ENCODE measurements around the gene DNAJC30. TPM values are rescaled to one million over a fixed set of nuclear protein-coding genes. Genes with fewer than 3 reads are reported as not detected.
"Not testable (repeated sequence)": the region's sequence is repeated elsewhere in the genome, so short reads cannot be mapped to it uniquely, and the experiment has no call there.

DNAJC30 gene
- total RNA-seq: 1.7 and 2.4 TPM in 2 replicates

DNA sequence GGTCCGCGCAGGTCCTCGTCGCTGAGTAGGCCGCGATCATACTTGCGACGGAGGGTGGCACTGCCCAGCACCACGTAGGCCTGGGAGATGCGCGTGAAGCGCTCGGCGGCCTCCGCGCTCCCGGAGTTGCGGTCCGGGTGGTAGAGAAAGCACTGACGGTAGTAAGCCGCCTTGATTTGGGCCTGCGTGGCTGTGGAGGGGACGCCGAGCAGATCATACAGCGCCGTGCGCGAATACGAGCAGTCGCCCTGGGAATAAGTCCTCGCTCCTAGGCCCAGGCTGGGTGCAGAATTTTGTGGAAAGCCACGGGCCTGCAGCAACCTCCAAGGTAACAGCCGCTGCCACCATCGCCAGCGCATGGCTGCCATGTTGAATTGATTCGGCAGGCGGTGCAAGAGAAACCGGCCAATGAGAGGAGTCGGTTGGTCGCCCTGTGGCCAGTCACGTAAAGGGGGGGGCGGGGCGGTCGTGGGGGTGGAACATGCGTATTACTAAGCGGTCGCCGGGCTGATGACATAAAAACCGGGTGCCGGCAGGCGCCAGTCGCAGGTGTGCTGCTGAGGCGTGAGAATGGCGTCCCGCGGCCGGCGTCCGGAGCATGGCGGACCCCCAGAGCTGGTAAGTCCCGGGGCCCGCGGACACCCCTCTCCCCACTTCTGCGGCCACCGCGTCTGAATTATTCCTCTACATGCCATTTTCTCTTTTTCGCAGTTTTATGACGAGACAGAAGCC is at the start of gene DNAJC30, which contains the start of gene BUD23:
TSS of gene DNAJC30 (minus strand) at position 398 of the 732 bp plus-strand sequence. CDS start at position 368, 30 bp downstream.
TSS of gene BUD23 (plus strand) at position 542 of the 732 bp plus-strand sequence. CDS start at position 571, 29 bp downstream.
- DNase-seq (ENCODE audit: low read depth in 2 of 2): peak; percentile 97 to 98

DNA sequence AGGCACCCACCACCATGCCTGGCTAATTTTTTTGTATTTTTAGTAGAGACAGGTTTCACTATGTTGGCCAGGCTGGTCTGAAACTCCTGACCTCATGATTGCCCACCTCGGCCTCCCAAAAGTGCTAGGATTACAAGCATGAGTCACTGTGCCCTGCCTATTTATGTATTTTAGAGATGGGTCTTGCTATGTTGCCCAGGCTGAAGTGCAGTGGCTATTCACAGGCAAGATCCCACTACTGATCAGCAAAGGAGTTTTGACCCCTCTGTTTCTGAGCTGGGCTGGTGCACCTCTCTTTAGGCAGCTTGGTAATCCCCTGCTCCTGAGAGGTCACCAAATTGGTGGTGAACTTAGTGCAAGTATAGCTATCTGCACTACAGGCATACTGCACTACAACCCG is 49.1 kb upstream of the DNAJC30 start:
- DNase-seq (ENCODE audit: low read depth in 2 of 2): no peak

DNA sequence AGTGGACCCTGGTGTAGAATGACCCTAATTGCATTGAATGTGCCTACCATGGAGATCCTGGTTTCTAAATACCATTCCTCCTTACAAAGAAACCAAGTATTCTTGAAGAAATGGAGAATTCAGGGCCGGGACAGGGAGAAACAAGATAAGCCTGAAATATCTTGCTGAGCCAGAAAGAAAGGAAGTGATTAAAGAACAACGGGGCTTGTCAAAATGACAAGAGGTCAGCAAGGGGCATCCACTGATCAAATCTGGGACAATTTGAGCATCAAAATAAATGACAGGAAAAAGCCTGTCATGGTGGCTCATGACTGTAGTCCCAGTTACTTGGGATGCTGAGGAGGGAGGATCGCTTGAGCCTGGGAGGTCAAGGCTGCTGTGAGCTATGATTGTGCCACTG is 47.2 kb upstream of the DNAJC30 start:
- no peak for DNase-seq (ENCODE audit: low read depth in 2 of 2)

DNA sequence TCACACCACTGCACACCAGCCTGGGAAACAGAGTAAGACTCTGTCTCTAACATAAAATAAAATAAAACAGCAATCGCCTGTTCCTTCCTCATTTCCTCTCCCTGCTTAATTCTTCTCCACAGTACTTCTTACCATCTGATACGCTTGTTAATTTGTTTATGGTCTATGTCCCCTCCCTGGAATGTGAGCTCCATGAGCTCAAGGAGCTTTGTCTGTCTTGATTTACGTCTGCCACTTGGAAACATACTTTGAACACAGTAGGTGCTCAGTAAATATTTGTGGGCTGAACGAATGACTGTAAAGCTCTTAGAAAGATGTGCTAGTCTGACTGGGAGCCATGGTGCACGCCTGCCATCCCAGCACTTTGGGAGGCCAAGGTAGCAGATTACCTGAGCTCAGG is 45.3 kb upstream of the DNAJC30 start:
- no peak for DNase-seq (ENCODE audit: low read depth in 2 of 2)

DNA sequence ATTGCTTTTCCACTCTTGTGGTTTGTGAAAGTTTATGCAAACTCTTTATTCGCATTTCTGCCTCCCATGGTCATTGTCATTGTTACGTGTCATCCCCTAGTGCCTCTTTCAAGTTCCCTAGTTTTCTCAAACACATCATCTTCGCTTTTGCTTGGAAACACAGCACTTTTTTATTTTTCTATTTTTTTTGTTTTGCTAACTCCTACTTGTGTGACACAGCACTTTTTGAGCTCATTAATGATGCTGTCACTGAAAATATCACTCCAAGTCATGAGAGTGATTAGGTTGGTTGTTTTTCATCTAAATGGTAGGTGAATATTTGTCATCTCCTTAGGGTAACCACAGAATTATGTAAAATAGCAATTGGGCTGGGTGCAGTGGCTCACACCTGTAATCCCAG is 44.7 kb upstream of the DNAJC30 start:
- no peak for DNase-seq (ENCODE audit: low read depth in 2 of 2)

DNA sequence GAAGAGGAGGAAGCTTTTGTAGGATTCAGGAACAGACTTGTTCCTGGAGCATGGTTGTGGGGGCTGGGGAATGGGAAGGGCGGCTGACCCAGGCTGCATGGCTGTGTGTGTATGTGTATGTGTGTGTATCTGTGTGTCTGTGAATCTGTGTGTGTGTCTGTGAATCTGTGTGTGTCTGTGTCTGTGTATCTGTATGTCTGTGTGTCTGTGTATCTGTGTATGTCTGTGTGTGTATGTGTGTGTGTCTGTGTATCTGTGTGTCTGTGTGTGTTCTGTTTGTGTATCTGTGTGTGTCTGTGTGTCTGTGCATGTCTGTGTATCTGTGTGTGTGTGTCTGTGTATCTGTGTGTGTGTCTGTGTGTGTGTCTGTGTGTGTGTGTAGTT is 42.8 kb upstream of the DNAJC30 start:
- no peak for DNase-seq (ENCODE audit: low read depth in 2 of 2)

DNA sequence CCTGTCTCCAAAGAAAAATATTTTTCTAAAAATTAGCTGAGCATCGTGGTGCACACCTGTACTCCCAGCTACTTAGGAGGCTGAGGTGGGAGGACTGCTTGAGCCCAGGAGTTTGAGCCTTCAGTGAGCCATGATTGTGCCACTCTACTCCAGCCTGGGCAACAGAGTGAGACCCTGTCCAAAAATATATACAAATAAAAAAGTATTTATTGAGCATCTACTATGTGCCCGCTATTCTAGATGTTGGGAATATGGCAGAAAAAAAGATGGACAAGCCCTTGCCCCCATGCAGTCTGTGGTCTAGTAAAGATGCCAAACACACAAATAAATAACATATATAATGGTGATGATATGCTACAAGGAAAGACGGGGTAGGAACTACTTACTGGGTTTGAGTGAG is 40.6 kb upstream of the DNAJC30 start:
- DNase-seq (ENCODE audit: low read depth in 2 of 2): no peak

DNA sequence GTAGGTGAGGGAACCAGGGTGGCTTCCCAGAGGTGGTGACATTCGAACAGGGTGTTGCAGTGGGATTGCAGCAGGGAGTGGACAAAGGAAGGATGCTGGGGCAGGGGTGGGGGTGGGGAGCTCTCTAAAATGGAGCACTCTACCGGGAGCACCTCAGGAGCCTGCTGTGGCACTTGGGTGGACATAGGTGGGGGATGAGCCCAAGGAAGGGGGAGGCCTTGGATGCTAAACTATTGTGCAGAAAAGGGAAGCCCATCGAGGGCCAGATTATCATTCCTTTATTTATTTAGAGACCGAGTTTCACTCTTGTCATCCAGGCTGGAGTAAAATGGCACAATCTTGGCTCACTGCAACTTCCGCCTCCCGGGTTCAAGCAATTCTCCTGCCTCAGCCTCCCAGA is 39.5 kb upstream of the DNAJC30 start:
- DNase-seq (ENCODE audit: low read depth in 2 of 2): no peak

DNA sequence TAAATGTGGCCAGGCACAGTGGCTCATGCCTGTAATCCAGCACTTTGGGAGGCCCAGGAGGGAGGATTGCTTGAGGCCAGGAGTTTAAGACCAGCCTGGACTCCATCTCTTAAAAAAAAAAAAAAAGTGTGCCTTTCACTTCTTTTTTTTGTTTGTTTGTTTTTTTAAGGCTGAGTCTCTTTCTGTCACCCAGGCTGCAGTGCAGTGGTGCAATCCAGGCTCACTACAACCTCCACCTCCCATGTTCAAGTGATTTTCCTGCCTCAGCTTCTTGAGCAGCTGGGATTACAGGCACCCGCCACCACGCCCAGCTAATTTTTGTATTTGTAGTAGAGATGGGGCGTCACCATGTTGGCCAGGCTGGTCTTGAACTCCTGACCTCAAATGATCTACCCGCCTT is 38.9 kb upstream of the DNAJC30 start:
- not testable (repeated sequence) for DNase-seq (ENCODE audit: low read depth in 2 of 2)

DNA sequence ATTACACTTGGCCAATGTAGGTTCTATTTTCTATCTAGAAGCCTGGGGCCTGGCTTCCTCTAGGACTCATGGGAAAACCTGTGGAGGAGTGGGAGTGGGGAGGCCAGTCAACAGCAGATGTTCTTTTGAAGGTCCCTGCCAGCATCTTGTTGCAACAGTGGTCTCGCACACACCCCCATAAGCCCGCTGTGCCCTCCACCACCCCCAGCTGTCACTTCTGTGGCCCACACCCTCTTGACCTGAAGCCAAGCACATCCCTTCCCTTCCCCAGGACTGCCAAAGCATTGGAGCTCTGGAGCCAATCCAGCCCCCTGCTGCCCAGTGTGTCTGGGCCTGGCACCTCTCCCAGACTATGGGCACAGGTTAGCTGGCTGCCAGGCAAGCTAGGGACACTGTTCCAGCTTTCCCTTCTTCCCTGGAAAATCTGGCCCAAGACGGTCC is 38.1 kb upstream of the DNAJC30 start:
- DNase-seq (ENCODE audit: low read depth in 2 of 2): no peak

DNA sequence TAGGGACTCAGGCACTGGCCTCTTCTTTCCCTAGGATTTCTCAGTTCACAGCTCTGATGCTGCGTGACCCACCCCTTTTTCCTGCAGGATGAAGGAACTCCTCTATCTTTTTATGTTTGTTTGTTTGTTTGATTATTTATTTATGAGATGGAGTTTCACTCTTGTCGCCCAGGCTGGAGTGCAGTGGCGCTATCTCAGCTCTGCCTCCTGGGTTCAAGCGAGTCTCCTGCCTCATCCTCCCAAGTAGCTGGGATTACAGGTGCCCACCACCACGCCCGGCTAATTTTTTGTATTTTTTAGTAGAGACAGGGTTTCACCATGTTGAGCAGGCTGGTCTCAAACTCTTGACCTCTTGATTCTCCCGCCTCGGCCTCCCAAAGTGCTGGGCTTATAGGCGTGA is 37.2 kb upstream of the DNAJC30 start:
- DNase-seq (ENCODE audit: low read depth in 2 of 2): not testable (repeated sequence)

DNA sequence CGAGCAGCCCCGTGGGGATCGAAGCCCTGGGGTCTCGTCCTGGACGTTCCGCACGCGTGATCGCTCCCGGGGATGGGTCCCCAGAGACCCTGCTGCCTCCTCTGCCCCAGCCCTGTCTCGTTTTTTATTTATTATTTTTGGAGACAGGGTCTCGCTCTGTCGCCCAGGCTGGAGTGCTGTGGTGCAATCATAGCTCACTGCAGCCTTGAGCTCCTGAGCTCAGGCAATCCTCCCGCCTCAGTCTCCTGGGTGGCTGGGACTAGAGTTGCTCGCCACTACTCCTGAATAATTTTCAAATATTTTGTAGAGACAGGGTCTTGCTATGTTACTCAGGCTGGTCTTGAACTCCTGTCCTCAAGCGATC is 36.5 kb upstream of the DNAJC30 start:
- DNase-seq (ENCODE audit: low read depth in 2 of 2): no peak

DNA sequence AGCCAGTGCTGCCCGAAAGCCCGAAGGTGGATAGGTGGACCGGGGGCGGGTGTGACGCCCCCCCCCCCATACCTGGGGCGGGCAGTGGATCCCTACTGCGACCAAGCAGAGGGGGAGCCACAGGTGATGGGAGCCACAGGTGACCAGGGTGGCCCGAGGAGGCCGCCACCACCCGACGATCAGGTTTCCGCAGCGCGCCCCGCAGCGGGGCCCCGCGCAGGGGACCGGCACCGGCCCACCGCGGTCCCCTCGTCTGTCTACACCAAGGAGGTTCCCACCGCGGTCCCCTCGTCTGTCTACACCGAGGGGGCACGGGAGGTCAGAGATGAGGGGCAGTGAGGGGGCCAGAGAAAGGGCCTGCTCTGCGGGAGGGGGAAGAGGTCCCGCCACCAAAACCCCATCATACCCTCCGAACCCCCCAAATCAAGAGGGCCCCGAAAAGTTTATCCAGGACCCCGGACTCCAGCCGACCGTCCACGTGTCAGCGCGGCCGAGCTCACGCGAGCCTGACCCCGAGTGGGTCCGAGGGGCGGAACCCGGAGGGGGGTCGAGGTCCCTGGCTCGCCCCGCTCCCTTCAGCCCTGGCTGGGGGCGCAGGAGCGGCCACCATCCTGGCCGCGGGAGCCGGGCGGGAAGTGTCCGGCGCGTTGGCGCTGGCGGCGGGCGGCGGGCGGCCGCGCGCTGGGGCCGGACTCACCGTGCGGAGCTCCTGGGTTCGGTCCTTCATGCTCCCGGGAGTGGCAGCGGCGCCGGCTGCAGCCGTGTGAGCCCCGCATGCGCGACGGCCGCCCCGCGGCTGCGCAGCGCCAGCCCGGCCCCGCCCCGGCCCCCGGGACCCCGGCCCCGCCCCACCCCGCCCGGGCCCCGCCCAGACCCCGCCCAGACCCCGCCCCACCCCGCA is 35.9 kb upstream of the DNAJC30 start, which contains the start of gene STX1A:
TSS of gene STX1A (minus strand) at position 765 of the 901 bp plus-strand sequence. CDS start at position 727, 38 bp downstream.
- DNase-seq (ENCODE audit: low read depth in 2 of 2): peak; percentile 76 to 80

DNA sequence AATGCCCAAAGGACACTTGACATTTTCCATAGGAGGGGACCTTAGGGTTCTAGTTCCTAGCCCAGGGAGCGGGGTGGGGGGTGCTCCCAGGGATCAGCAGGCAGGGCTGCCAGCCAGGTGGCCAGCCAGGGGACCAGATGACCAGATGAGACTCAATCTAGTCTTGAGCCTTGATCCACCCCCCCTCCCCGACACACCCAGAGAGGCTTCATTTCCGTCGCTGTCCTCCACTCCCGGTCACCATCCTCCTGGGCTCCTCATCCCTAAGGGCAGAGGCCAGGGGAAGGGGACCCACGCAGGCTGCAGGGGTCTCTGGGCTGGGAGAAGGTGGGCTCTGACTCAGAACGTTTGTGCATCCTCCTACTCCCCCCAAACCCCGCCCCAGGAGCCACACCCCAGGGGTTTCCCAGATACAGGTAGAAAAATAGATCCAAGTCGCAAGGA is 35.2 kb upstream of the DNAJC30 start:
- DNase-seq (ENCODE audit: low read depth in 2 of 2): no peak

DNA sequence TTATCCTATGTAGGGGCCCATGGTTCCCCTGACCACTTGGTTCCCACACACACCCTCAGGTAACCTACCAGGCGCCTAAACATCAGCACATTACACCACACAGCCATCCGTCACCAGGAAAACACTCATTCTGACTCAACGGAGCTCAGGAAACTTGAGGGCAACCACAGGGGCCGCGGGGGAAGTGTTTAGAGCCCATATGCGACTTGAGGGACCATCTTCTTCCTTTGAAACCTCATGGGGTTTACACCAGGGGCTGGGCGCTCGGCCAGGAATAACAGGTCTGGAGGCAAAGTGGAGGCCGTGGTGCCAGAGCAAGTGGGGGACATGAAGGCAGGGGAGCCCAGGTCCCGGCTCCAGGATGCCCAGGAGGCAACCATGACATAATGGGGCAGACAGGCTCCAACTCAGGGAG is 34.7 kb upstream of the DNAJC30 start:
- peak; percentile 80 to 99 for DNase-seq (ENCODE audit: low read depth in 2 of 2)

DNA sequence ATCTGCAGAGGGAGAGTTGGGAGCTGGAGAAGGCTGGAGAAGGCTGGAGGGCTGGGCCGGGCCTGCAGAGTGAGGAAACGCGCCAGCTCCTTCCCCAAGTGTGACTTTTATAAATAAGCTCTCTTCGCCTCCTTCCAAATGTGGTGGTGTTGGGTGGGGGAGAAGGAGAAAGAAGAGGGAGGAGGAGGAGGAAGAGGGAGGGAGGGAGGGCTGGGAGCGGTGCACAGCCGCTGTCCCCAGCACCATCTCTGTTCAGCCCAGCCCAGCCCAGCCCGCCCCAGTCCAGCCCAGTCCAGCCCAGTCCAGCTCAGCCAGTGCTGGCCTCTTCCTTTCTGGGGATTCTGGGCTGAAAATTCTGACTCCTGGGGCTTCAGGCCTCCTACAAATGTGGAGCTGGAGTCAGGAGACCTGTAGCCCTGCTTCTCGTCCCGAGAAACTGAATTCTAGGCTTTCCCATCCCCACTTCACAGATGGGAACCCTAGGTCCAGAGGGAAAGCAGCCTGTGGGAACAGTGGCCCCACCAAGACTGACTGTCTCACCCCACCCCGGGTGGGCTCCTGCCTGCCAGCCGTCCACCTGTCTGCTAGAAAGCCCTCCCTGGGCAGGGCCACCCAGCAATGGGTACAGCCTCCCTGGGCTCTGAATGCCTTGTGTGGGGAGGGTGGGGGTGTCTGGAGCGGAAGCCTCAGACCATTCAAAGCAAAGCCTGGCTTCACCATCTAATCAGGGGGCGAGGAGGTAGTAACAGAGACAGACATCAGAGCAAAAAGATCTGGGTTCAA is 34.0 kb upstream of the DNAJC30 start:
- peak in 1 of 2 donors; percentile 70 for DNase-seq (ENCODE audit: low read depth in 2 of 2)

DNA sequence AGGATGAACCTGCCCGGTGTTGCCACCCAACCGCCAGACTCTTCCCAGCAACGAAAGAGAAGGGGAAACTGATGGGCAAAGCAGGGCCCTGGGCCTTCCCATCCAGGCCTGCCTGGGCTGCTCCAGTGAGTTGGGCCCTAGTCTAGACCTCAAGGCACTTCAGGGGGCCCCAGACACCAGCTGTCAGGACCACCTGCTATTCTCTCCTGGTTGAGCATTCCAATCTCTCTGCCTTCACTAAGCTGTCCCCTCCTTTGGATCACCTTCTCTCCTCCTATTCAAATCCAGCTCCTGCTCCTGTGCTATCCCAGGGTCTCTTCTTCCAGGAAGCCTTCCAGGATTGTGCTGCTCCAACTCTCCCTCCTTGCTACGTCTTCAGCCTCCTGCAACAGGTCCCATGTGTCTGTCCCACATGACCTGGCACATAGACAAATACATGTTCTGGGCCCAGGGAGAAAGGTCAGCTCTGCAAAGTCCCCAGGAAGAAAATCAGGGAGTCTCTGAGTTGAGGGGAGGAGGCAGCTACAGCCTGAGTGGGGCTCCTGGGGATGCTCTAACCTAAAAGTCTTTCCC is 33.2 kb upstream of the DNAJC30 start:
- DNase-seq (ENCODE audit: low read depth in 2 of 2): no peak

DNA sequence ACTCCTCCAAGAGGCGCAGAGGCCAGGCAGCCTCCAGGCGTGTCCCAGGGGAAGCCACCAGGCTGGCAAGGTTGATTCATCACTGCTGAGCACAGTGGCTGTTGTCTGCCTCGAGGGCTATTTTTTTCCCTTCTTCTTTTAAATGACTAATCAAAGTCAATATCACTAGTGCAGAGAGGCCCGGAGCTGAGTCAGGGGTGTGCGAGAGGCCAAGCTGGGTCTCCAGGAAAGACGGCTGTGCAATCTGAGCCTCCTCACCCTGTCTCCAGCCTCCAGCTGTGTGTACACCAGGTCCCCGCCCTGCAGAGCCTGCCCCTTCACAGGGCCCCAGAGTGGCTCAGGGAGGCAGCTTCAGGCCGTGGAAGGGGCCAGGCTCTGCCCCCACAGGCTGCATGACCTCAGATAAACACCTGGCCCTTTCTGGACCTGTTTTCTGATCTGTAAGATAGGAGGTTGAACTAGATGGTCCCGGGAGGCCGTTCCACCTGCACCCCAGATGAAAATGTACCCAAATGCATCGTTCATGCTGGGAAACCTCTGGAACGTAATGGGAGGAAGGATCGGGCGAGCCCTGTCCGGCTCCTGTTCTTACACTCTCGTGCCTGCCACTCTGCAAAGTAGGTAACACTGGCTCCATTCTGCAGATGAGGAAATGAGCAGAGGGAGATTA is 32.5 kb upstream of the DNAJC30 start:
- peak; percentile 43 to 93 for DNase-seq (ENCODE audit: low read depth in 2 of 2)

DNA sequence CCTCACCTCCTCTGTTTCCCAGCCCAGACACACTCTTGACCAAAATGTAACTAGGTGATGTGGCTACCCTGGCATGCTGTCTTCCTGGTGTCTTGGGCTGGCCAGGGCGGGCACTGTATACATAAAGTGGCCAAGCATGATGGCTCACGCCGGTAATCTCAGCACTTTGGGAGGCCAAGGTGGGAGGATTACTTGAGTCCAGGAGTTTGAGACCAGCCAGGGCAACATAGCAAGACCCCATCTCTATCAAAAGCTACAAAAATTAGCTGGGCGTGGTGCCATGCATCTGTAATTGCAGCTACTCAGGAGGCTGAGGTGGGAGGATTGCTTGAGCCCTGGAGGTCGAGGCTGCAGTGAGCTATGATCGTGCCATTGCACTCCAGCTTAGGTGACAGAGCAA is 30.1 kb upstream of the DNAJC30 start:
- not testable (repeated sequence) for DNase-seq (ENCODE audit: low read depth in 2 of 2)

DNA sequence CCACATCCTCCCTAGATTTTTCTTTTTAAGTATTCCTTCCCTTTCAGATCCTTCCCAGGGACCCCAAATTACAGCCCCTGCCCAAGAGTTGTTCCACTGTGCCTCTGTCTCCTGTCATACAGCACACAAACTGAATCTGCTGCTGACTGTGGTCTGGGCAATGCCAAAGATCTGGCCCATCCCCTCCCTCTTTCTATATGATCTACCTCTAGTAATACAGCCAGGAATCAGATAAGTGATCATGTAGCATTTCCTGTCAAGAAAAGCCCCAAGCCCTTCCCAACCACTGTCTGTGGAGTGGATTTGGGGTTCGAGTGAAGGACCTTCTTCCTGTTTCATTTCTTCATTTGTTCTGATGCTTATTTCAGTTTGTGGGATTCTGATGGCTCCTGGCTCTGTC is 29.5 kb upstream of the DNAJC30 start:
- DNase-seq (ENCODE audit: low read depth in 2 of 2): no peak
